Esophagus muscularis mucosa (tissue), 3 donors: Measurements from ENCODE around the gene WFIKKN1.

Experiments
- POLR2A ChIP-seq: fragments of 450-650 bp; IDR thresholded peaks from one replicate; pipeline ENCODE4 v1.6.1; 2017; ENCODE audit warnings: antibody characterized with exemption, moderate library complexity, mild to moderate bottlenecking, low read depth
- TF ChIP-seq, protein P1 (sequence below), 3 experiments: fragments of 200-600 bp in 2 of 3; fragments of 450-650 bp in 1 of 3; sonication (generic) in 2 of 3; IDR thresholded peaks; one replicate each; pipeline ENCODE4 v1.5.1; 2017 to 2019; ENCODE audit warnings: antibody characterized with exemption in 3 of 3, mild to moderate bottlenecking in 2 of 3, moderate library complexity in 1 of 3

DNA sequence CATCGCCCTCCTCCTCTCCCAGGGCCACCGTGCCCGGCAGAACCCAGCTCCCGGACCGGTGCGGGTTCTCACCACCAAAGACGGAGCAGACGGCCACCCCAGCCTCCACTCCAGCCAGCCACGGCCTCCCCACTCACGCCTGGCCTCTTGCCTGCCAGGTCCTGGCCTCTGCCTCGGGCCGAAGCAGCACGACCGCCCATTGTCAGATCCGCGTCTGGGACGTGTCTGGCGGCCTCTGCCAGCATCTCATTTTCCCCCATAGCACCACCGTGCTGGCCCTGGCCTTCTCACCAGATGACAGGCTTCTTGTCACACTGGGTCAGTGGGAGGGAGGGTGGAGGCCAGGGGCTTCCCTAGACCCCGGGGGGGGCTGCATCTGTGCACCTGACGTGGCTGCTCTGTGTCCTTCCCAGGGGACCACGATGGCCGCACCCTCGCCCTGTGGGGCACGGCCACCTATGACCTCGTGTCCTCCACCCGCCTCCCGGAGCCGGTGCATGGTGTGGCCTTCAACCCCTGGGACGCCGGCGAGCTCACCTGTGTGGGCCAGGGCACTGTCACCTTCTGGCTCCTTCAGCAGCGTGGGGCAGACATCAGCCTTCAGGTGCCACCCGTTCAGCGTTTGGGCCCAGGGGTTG is 30.5 kb downstream of the WFIKKN1 start:
- TF ChIP-seq, protein P1, sequence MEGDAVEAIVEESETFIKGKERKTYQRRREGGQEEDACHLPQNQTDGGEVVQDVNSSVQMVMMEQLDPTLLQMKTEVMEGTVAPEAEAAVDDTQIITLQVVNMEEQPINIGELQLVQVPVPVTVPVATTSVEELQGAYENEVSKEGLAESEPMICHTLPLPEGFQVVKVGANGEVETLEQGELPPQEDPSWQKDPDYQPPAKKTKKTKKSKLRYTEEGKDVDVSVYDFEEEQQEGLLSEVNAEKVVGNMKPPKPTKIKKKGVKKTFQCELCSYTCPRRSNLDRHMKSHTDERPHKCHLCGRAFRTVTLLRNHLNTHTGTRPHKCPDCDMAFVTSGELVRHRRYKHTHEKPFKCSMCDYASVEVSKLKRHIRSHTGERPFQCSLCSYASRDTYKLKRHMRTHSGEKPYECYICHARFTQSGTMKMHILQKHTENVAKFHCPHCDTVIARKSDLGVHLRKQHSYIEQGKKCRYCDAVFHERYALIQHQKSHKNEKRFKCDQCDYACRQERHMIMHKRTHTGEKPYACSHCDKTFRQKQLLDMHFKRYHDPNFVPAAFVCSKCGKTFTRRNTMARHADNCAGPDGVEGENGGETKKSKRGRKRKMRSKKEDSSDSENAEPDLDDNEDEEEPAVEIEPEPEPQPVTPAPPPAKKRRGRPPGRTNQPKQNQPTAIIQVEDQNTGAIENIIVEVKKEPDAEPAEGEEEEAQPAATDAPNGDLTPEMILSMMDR (IDR thresholded peaks at IDR 0.05): peak in 1 of 3 experiments; percentile 6
- TF ChIP-seq POLR2A: no peak
